ENCODE measurements around the gene SMAD7.

GRCh38 chr18:48884306-48884705 lies 66.5 kb downstream of the SMAD7 start:
- TF ChIP-seq POLR2A (IDR thresholded peaks at IDR 0.05) (no peak), EP300 (IDR thresholded peaks at IDR 0.05) (no peak), CTCF (IDR thresholded peaks at IDR 0.05) (no peak)
